T follicular helper cell (primary cell): ENCODE measurements around the gene RANBP2.
"Not testable (repeated sequence)": the region's sequence is repeated elsewhere in the genome, so short reads cannot be mapped to it uniquely, and the experiment has no call there.

Experiments
- DNase-seq: peaks from one replicate; pipeline ENCODE4 v3.0.0-alpha.2; 2020; ENCODE audit warnings: low read depth
- total RNA-seq, 2 experiments: gene quantifications; one replicate each; lab custom pipeline; 2026; lab: John Stamatoyannopoulos, UW

The RANBP2 gene
- total RNA-seq: 608 to 641 reads per million in 2 experiments

DNA sequence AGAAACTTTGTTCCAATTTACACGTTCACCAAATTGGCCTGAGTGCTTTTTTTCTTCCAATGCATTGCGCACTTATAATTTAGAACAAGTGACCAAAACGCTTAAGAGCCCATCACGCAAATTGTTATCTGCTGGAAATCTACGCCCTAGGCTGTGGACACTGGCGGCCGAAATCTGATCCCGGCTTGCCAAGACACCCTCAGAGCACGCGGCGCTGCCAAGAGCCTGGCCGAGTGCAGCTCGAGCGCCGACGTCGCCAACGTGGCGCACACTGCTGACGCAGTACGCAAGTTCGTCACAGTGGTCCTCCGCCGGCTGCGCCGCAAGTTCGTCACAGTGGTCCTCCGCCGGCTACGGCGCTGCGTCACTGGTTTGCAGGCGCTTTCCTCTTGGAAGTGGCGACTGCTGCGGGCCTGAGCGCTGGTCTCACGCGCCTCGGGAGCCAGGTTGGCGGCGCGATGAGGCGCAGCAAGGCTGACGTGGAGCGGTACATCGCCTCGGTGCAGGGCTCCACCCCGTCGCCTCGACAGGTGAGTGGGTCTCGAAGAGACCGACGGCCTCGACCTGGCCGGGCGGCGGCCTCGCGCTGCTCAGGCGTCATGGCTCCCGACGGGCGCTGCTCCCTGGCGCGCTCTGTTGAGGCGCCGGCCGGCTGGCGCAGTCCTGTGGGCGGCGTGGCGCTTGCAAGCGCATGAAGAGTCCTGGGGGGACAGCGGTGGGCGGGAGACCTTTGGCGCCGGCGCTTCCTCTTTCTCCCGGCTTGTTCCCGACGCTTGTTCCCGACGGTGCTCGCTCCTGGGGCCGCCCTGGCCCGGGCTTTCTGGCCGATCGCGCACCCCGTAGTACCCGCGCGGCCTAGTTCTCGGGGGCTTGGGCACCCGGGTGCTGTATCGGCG, at the start of gene RANBP2:
TSS of gene RANBP2 (plus strand) at position 334 of the 896 bp plus-strand sequence. CDS start at position 459, 125 bp downstream.
- DNase-seq: peak; percentile 92

DNA sequence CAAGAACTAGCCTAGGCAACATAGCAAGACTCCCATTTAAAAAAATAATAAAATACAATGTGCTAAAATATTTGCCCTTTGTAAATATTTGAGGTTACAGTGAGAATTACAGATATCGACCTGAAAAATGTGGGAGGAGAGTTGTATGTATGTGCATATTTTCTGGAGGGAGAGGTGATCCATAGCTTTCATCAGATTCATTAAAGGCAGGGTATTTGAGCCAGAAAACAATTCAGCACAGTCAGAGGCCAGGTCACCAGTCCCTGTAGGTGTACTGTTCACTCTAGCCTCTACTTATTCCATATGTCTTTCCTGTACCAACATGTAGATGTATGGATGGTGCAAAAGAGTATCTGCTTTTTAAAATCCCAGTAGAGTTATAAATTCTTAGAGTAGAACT, 49.0 kb upstream of the RANBP2 start:
- DNase-seq: not testable (repeated sequence)

DNA sequence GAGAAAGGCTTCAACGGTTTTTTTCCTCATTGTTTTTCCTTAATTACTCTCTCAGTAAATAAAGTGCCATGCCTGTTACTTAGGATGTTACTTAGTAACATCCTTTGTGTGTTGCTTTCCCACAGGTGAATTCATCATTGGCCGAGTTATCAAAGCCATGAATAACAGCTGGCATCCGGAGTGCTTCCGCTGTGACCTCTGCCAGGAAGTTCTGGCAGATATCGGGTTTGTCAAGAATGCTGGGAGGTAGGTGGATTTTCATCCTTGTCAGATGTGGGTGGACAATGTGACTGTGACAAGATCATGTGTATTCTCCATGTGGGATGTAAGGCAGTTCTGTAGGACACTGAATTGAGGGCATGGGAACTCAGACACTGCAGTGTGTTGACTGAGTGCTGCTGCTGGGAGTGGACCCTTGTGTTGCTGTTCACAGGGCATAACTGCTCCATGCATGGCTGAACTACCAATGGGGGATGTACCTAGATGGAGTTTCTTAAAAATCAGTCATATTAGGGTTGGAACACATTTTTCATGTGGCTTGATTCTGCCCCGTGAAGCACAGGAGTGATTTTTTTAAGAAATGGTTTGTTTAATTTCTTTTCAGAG, 47.0 kb upstream of the RANBP2 start:
- not testable (repeated sequence) for DNase-seq

DNA sequence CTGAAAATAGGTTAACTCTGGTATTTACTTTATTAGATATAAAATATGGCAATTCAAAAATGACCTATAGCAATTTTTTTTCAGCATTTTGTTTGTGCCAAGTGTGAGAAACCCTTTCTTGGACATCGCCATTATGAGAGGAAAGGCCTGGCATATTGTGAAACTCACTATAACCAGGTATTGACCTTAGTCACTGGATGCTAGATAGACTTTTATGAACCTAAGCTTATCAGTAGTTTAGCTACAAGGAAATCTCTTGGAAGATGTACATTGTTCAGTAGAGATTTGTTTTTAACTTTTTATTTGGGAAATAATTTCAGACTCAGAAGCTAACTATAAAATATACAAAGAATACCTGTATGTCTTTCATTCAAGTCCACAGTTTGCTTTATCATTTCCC, 42.8 kb upstream of the RANBP2 start:
- DNase-seq: not testable (repeated sequence)

DNA sequence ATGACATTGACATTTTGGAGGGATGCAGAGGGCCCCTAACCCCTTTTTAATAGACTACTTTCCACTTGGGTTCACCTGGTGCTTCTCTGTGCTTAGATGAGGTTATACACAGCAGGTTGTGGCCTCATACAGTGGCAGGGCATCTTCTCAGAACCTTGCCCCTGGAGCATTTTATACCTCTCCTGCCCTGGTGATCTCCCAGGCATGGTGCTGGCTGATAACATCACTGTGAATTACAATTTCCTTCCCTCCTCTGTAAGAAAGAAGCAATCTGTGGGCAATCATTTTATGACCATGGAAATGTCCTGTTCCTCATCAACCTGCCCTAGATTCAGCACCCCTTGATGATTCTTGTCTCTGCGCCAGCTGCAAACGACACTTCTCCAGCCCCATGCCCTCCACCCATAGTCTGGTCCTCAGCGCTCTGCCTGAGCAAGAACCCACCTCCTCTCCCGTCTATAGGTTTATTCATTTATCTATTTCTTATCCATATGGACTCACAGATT, 42.0 kb upstream of the RANBP2 start:
- not testable (repeated sequence) for DNase-seq

- DNase-seq: not testable (repeated sequence)
Measured at GRCh38 chr2:108678198-108678651, 41.1 kb upstream of the RANBP2 start.

DNA sequence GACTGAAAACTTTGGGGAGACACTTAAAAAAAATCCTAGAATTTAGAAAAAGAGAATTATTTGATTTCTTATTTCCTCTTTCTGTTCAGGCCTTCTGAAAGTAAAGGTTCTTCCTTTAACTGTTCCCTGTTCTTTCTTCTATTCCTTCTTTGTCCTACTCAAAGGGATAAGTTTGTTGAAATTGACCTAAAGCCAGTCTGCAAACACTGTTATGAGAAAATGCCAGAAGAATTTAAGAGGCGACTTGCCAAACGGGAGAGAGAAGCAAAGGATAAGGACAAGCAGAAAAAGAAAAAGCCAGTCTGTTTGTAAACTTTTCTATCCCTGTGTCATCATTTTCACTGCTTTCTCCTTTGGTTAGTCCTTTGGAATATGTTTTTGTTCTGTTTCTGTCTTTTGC, 38.5 kb upstream of the RANBP2 start:
- DNase-seq: not testable (repeated sequence)

GRCh38 chr2:108688818-108689756, 30.2 kb upstream of the RANBP2 start:
- not testable (repeated sequence) for DNase-seq

DNA sequence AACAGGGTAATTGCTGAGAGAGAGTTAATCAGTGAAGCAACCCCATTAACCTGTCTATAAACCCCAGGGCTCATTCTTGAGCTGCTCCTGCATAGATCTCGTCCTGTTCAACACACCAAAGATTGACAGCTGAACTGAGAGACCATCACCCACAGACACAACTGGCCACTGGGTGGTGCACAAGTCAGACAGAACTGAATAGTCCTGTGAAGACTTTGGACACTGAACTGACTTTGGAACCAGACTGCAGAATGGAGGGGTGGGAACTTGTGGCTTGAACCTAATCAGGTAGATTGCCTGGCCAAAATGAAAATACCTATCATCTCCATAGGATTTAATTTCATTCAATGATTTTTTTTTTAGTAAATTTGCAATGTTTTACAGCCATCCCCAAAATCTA, 29.3 kb upstream of the RANBP2 start:
- DNase-seq: not testable (repeated sequence)

DNA sequence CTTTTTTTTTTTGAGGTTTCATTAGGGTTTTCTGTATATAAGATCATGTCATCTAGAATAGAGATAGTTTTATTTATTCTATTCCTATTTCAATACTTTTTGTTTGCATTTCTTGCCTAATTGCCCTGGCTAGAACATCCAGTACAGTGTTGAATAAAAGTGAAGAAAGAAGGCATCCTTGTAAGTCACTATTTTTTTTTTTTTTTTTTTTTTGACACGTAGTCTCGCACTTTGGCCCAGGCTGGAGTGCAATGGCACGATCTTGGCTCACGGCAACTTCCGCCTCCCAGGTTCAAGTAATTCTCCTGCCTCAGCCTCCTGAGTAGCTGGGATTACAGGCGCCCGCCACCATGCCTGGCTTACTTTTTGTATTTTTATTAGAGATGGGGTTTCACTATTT, 27.8 kb upstream of the RANBP2 start:
- no peak for DNase-seq

- DNase-seq: no peak
Measured at GRCh38 chr2:108701208-108701607, 18.1 kb upstream of the RANBP2 start.

DNA sequence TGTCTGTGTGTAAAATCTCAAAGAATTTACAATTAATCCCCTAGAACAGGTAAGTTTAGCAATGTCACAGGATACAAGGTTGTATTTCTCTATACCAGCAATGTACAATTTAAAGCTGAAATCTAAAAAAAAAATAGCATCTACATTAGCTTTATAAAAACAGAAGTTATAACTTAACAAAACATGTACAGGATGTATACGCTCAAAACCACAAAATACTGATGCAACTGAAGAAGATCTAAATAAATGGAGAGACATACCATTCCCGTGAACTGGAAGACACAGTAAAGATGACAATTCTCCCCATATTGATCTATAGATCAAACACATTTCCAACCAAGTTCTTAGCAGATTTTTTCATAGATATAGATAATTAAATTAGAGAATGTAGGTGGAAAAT, 17.5 kb upstream of the RANBP2 start:
- DNase-seq: no peak

DNA sequence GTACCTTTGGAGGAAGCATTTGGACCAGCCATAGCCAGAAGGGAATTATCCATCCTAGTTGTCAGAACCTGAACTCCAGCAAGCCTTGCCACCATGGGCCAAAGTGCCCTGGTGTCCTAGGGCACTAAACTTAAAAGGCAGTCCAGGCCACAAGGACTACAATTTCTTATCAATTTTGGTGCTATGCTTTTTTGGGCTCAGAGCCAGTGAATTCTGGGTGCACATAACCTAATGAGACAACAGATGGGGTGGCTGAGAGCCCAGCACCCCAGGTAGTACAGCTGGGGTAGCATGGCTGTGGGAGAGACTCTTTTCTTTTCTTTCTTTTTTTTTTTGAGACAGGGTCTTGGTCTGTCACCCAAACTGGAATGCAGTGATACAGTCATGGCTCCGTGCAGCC, 14.4 kb upstream of the RANBP2 start:
- no peak for DNase-seq

- DNase-seq: no peak
Measured at GRCh38 chr2:108707300-108707699, 12.0 kb upstream of the RANBP2 start.

GRCh38 chr2:108716971-108717370, 2.3 kb upstream of the RANBP2 start:
- not testable (repeated sequence) for DNase-seq

DNA sequence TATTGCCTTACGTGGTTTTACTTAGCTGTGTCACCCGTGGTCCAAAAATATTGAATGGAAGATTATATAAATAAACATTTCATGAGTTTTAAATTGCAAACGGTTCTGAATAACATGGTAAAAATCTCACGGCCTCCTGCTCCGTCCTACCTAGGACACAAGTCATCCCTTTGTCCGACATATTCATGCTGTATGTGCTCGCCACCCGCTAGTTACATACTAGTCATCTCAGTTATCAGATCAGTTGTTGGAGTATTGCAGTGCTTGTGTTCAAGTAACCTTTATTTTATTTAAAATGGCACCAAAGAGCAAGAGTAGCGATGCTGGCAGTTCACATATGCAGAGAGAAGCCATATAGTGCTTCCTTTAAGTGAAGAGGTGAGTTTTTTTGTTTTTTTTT, 6.8 kb downstream of the RANBP2 start:
- not testable (repeated sequence) for DNase-seq

- not testable (repeated sequence) for DNase-seq
Measured at GRCh38 chr2:108734656-108735055, 15.4 kb downstream of the RANBP2 start.

DNA sequence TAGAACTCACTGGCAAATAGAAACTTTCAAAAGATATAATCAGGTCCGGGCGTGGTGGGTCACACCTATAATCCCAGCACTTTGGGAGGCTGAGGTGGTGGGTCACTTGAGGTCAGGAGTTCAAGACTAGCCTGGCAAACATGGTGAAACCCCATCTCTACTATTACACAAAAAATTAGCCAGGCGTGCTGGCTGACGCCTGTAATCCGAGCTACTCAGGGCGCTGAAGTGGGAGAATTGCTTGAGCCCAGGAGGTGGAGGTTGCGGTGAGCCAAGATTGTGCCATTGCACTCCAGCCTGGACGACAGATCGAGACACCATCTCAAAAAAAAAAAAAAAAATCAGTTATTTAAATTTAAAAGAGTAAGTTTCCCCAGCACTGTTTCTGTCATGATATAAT, 38.7 kb downstream of the RANBP2 start:
- DNase-seq: not testable (repeated sequence)

GRCh38 chr2:108762618-108763017, 43.3 kb downstream of the RANBP2 start:
- not testable (repeated sequence) for DNase-seq

DNA sequence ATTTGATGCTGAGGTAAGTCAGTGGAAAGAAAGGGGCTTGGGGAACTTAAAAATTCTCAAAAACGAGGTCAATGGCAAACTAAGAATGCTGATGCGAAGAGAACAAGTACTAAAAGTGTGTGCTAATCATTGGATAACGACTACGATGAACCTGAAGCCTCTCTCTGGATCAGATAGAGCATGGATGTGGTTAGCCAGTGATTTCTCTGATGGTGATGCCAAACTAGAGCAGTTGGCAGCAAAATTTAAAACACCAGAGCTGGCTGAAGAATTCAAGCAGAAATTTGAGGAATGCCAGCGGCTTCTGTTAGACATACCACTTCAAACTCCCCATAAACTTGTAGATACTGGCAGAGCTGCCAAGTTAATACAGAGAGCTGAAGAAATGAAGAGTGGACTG, 47.4 kb downstream of the RANBP2 start:
- DNase-seq: not testable (repeated sequence)

- not testable (repeated sequence) for DNase-seq
Measured at GRCh38 chr2:108767859-108768258, 48.6 kb downstream of the RANBP2 start.

DNA sequence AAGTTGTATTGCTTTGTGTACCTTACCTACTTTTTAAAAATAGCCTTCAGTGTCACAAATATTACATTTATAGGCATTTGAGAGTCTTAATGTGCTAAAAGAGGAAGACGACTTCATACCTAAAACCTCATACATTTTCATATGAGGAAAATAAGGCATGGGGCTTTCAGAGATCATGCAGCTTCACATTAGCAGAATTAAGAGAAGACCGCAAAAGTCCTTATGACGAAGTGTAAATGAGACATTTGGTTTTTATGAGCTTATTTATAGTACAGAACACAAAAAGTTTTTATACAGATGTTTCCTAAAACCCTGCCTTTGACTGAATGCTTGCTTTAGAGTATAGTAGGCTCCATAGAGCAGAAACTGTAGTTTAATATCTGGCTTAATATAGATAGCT, 57.2 kb downstream of the RANBP2 start:
- no peak for DNase-seq
